Right lobe of liver (tissue), 4 donors: Measurements from ENCODE around the gene CLRN1.

ENCODE experiments used
- CTCF ChIP-seq, 4 donors: fragments of 200-600 bp in 3 of 4; fragments of 450-650 bp in 1 of 4; IDR thresholded peaks; one replicate each; pipeline versions ENCODE4 v1.5.1 to v1.8.0; 2016 to 2022; ENCODE audit warnings: antibody characterized with exemption in 4 of 4, mild to moderate bottlenecking in 2 of 4
- POLR2A ChIP-seq: fragments of 450-650 bp; IDR thresholded peaks from one replicate; pipeline ENCODE4 v1.6.1; 2017; ENCODE audit warnings: antibody characterized with exemption, mild to moderate bottlenecking
- donor health status: DM: no; HTN: no; CAD: no.
- donor health status: DM: no; HTN: no; CAD: no.
- donor health status: DM: no; HTN: yes; CAD: no.

- TF ChIP-seq CTCF (IDR thresholded peaks at IDR 0.05) (no peak), POLR2A (no peak)
These were observed 43.9 kb upstream of the CLRN1 start for GRCh38 chr3:151016478-151016795.
